Endothelial cell of umbilical vein (primary cell): ENCODE measurements around the gene TMEM119. TPM values are rescaled to one million over a fixed set of nuclear protein-coding genes. Genes with fewer than 3 reads are reported as not detected.

Experiments
- BruUV-seq: library from RNA; stranded (reverse); fragments of 400-500 nt; replicated peaks from 2 replicates; lab custom pipeline; 2021; lab: Mats Ljungman, UMichigan
- CTCF ChIA-PET: fragments of 300-600, 350-600 bp; sonication (Branson Sonifier 250); formaldehyde crosslinking; loops from one replicate; lab custom pipeline; 2021; ENCODE audit warnings: antibody characterized with exemption, inconsistent platforms; lab: Charles Lee
- POLR2A ChIA-PET: fragments of 300-600, 350-600 bp; sonication (Branson Sonifier 250); formaldehyde crosslinking; loops from one replicate; lab custom pipeline; 2021; ENCODE audit warnings: antibody characterized with exemption, inconsistent platforms; lab: Charles Lee
- DNase-seq: peaks from one replicate; pipeline ENCODE4 v3.0.0-alpha.2; 2011; ENCODE audit warnings: low read depth, low spot score
- FAIRE-seq: peaks from 2 replicates; lab custom pipeline; 2011; peaks lifted over from hg19 to GRCh38; lab: Jason Lieb, UNC
- H2AFZ ChIP-seq: 2 replicates; pipeline ENCODE4 v1.6.0; 2012; ENCODE audit warnings: low read depth, low read length, control low read depth, inconsistent platforms
- H3K27ac ChIP-seq: 2 replicates; pipeline ENCODE4 v1.5.1; 2011; ENCODE audit warnings: low read depth, mild to moderate bottlenecking, control low read depth, low read length, moderate library complexity; ENCODE audit not compliant: insufficient read depth
- H3K27me3 ChIP-seq, 2 experiments: 2 replicates each; pipeline versions ENCODE4 v1.6.0 to v1.6.1; 2011; ENCODE audit warnings: low read length in 2 of 2, mixed read lengths in 1 of 2; ENCODE audit not compliant: control insufficient read depth in 2 of 2, insufficient read depth in 2 of 2
- H3K36me3 ChIP-seq, 2 experiments: 2 replicates in 1 of 2; 3 replicates in 1 of 2; pipeline ENCODE4 v1.5.1; 2011; ENCODE audit warnings: low read length in 2 of 2, mild to moderate bottlenecking in 1 of 2, moderate library complexity in 1 of 2; ENCODE audit not compliant: control insufficient read depth in 2 of 2, insufficient read depth in 2 of 2; ENCODE audit errors: extremely low read depth in 1 of 2
- H3K4me1 ChIP-seq: 3 replicates; pipeline ENCODE4 v1.5.1; 2011; ENCODE audit warnings: mild to moderate bottlenecking, low read length; ENCODE audit not compliant: control insufficient read depth, insufficient read depth; ENCODE audit errors: extremely low read depth
- H3K4me2 ChIP-seq: 2 replicates; pipeline ENCODE4 v1.6.1; 2011; ENCODE audit warnings: low read length, control low read depth, mixed read lengths; ENCODE audit not compliant: insufficient read depth
- H3K4me3 ChIP-seq, 3 experiments: fragments of 200-600 bp in 1 of 3; sonication (generic), shearing (Covaris generic) in 1 of 3; replicated peaks in 1 of 3; 2 replicates each; pipeline ENCODE4 v1.5.1; 2011 to 2016; ENCODE audit warnings: control low read depth in 3 of 3, low read length in 3 of 3, mild to moderate bottlenecking in 2 of 3, inconsistent platforms in 1 of 3, low read depth in 1 of 3, moderate library complexity in 1 of 3; ENCODE audit not compliant: insufficient read depth in 1 of 3
- H3K79me2 ChIP-seq: 2 replicates; pipeline ENCODE4 v1.6.0; 2012; ENCODE audit warnings: low read length, inconsistent platforms; ENCODE audit not compliant: control insufficient read depth, insufficient read depth
- H3K9ac ChIP-seq: replicated peaks from 2 replicates; pipeline ENCODE3; 2011; ENCODE audit warnings: low read length, control low read depth; ENCODE audit not compliant: insufficient read depth; ENCODE audit errors: extremely low read depth
- H3K9me1 ChIP-seq: replicated peaks from 3 replicates; pipeline ENCODE4 v1.6.0; 2011; ENCODE audit warnings: mild to moderate bottlenecking, low read length; ENCODE audit not compliant: control insufficient read depth, insufficient read depth; ENCODE audit errors: extremely low read depth
- H3K9me3 ChIP-seq: replicated peaks from 2 replicates; pipeline ENCODE4 v1.5.1; 2012; ENCODE audit warnings: low read length, inconsistent platforms; ENCODE audit not compliant: control insufficient read depth, insufficient read depth
- H4K20me1 ChIP-seq: replicated peaks from 2 replicates; pipeline ENCODE3; 2011; ENCODE audit warnings: mild to moderate bottlenecking, low read length; ENCODE audit not compliant: control insufficient read depth, insufficient read depth; ENCODE audit errors: extremely low read depth
- EZH2 ChIP-seq: IDR thresholded peaks from 2 replicates; pipeline ENCODE4 v1.6.1; 2012; ENCODE audit warnings: borderline replicate concordance, low read depth, mild to moderate bottlenecking, moderate library complexity, low read length, inconsistent platforms; ENCODE audit not compliant: severe bottlenecking
- FOS ChIP-seq: IDR thresholded peaks from 2 replicates; pipeline ENCODE4 v1.6.1; 2011; ENCODE audit warnings: mild to moderate bottlenecking, low read length, moderate library complexity, borderline replicate concordance; ENCODE audit not compliant: insufficient read depth
- GATA2 ChIP-seq: IDR thresholded peaks from 2 replicates; pipeline ENCODE4 v1.7.0; 2011; ENCODE audit warnings: low read depth, mild to moderate bottlenecking, moderate library complexity, mixed read lengths, low read length; ENCODE audit not compliant: insufficient read length, insufficient read depth
- JUN ChIP-seq: IDR thresholded peaks from 2 replicates; pipeline ENCODE4 v1.6.1; 2011; ENCODE audit warnings: borderline replicate concordance, low read depth; ENCODE audit not compliant: insufficient read length, insufficient read depth
- MAX ChIP-seq: IDR thresholded peaks from 2 replicates; pipeline ENCODE4 v1.6.1; 2011; ENCODE audit not compliant: insufficient read depth, insufficient read length
- MYC ChIP-seq: IDR thresholded peaks from one replicate; pipeline ENCODE4 v1.6.1; 2011; ENCODE audit warnings: mild to moderate bottlenecking, low read depth, low read length
- POLR2A ChIP-seq: IDR thresholded peaks from 2 replicates; pipeline ENCODE4 v1.6.1; 2012; ENCODE audit warnings: low read depth, mild to moderate bottlenecking, control low read depth, low read length
- POLR2AphosphoS5 ChIP-seq: IDR thresholded peaks from 2 replicates; pipeline ENCODE4 v1.6.1; 2012; ENCODE audit warnings: low read depth, mild to moderate bottlenecking, control low read depth, low read length, moderate library complexity; ENCODE audit not compliant: insufficient read depth
- dilution Hi-C: fragments of 300-500 bp; cut with MboI; formaldehyde crosslinking; loops from one replicate; pipeline ENCODE4 v1.15.0; 2019; ENCODE audit warnings: low sequenced_read_pairs; ENCODE audit not compliant: extremely low pct_ligation_motif_present
- intact Hi-C: fragments of 100-400 bp; cut with micrococcal nuclease; formaldehyde crosslinking; loops from one replicate; pipeline ENCODE4 v1.10.0; 2022
- polyA plus RNA-seq, 4 experiments: library from polyadenylated mRNA; depleted of rRNA in 3 of 4; stranded (reverse) in 3 of 4; unstranded in 1 of 4; fragments of >200 nt; gene quantifications; 2 replicates each; pipeline versions ENCODE4 v1.2.1 to v1.2.3, GENCODE V29; 2011 to 2012; ENCODE audit warnings: missing spikeins in 1 of 4
- total RNA-seq: library from RNA; stranded (reverse); gene quantifications from 2 replicates; pipeline ENCODE4 v1.2.3, GENCODE V29; 2021
- TF ChIP-seq, protein P1 (sequence below), 2 donors: IDR thresholded peaks; 1 replicate in 1 of 2; 2 replicates in 1 of 2; pipeline ENCODE4 v1.5.1; 2011; ENCODE audit warnings: low read length in 2 of 2, mild to moderate bottlenecking in 2 of 2, moderate library complexity in 2 of 2, control low read depth in 1 of 2, inconsistent platforms in 1 of 2, low read depth in 1 of 2; ENCODE audit not compliant: insufficient read depth in 1 of 2; ENCODE audit errors: extremely low read depth in 1 of 2

TMEM119 gene
- total and polyA plus RNA-seq, 2 donors (not counting 3 experiments of a cell fraction or from before 2014, with no cell fraction given) = not detected

DNA sequence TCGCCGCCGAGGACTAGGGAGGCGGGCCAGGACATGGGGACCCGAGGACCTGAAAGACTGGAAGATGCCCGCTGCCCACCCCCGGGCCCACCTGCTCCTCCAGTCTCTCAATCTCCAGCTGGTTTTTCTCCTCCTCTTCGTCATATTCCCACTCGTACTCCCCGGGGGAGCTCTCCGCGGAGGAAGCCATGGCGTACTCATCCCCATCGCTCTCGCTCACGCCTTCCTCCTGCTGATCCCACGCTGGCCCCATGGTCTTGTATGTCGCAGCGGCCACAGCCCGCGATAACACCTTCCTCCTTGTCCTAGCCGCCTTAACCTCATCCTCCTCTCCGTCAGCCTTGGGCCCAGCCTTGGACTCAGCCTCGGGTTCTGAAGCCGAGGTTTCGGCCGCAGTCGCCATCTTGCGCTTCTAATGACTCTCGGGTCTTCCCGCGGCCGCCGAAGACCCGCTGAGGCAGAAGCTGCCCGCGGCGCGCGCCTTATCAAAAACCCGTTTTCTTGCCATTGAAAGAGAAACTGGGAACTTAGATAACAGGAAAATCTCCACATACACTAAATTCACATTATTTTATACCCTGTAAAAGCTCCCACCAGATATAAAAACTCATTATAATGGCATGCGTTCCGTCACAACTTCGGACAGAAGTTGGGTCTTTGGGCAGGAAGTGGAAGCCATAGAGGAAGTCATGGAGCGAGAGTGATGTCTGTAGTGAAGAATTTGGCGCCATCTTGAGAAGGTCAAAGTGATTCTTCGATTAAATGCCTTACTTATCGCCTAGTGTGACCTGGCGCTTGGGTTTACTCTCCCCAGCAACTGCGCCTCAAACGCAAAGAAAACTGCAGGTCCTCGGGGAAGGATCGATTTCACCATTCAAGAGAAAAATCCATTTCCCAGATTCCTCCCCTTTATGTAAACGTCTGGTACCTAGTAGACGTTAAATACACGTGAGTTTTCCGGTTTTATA, 36.8 kb downstream of the TMEM119 start, which contains the start of gene SART3:
Gene SART3 (minus strand): TSS at position 422 of the 968 bp plus-strand sequence. CDS start 19 bp downstream, at position 403.
- FAIRE-seq (peak; percentile 95), DNase-seq (peak; percentile 96)
- Histone ChIP-seq H3K9me3 (no peaks in the 10 kb centered on the region), H3K27me3 (no peaks in the 10 kb centered on the region), H3K36me3 (peaks cover 0 to 8% of the 10 kb centered on the region in 2 experiments), H3K9ac (peak within 1 kb of the TSS; percentile 74), H3K4me2 (peak within 1 kb of the TSS; percentile 97), H2AFZ (peak within 1 kb of the TSS; percentile 60), H3K79me2 (peaks cover 50% of the 10 kb centered on the region), H4K20me1 (no peaks in the 10 kb centered on the region), H3K27ac (peak within 1 kb of the TSS; percentile 83), H3K4me3 (peak within 1 kb of the TSS; percentile 45 to 95 (median 86)), H3K4me1 (peaks cover 30% of the 10 kb centered on the region), H3K9me1 (no peaks in the 10 kb centered on the region)
- intact Hi-C loops = loop anchor here (1.0 to 5.0 kb wide), 3 partner anchors 46 to 551 kb away; partner anchors contain the start of genes FICD and USP30
- ChIA-PET CTCF (interaction anchor here (0.8 to 2.2 kb wide), 6 partner anchors 8 to 551 kb away, joined by 3 to 17 read pairs (median 4); no protein-coding TSS in a partner anchor), POLR2A (interaction anchor here (1.2 kb wide), 1 partner anchor 292 kb away, joined by 3 read pairs; no protein-coding TSS in a partner anchor)
- dilution Hi-C loops = no loop called here
- BruUV-seq = no TSS peak
- TF ChIP-seq POLR2A (peak; percentile 57), JUN (peak; percentile 9), MAX (no peak), POLR2AphosphoS5 (peak; percentile 29)

DNA sequence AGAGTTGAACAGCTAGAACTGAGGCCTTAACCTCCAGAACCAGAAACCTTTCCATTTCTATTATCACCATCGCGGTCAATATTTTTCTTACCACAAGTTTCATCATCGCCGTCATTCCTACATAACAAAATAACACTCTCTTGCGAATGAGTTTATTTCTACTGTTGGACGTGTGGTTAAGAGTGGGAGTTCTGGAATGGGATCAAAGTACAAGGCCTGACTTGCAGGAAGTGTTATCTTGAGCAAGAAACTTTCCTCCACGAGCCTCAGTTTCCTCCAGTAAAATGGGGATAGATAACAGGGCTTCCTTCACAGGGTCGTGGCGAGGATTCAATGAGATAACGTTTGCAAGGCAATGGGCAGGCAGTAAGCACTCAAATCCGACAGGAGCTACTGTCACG, 37.6 kb downstream of the TMEM119 start:
- H3K27me3 ChIP-seq = no peaks in the 10 kb centered on the region
- TSS peak; percentile 41 for BruUV-seq
- H3K9me3 ChIP-seq = no peaks in the 10 kb centered on the region
- intact Hi-C loops = loop anchor here (5.0 kb wide), 1 partner anchor 552 kb away; no protein-coding TSS in a partner anchor
- peak overlapping the region; percentile 83 for H3K27ac ChIP-seq
- dilution Hi-C loops = no loop called here
- peak overlapping the region; percentile 58 for H2AFZ ChIP-seq
- TF ChIP-seq FOS (no peak), MYC (no peak), MAX (no peak), POLR2A (no peak), GATA2 (no peak), POLR2AphosphoS5 (no peak), EZH2 (no peak), JUN (no peak)
- TF ChIP-seq, protein P1, sequence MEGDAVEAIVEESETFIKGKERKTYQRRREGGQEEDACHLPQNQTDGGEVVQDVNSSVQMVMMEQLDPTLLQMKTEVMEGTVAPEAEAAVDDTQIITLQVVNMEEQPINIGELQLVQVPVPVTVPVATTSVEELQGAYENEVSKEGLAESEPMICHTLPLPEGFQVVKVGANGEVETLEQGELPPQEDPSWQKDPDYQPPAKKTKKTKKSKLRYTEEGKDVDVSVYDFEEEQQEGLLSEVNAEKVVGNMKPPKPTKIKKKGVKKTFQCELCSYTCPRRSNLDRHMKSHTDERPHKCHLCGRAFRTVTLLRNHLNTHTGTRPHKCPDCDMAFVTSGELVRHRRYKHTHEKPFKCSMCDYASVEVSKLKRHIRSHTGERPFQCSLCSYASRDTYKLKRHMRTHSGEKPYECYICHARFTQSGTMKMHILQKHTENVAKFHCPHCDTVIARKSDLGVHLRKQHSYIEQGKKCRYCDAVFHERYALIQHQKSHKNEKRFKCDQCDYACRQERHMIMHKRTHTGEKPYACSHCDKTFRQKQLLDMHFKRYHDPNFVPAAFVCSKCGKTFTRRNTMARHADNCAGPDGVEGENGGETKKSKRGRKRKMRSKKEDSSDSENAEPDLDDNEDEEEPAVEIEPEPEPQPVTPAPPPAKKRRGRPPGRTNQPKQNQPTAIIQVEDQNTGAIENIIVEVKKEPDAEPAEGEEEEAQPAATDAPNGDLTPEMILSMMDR (IDR thresholded peaks at IDR 0.05; ENCODE audit: extremely low read depth in 1 of 2, insufficient read depth in 1 of 2, low read depth in 1 of 2, low read length in 2 of 2) = no peak
- DNase-seq (peak; percentile 43), FAIRE-seq (no peak)
- H3K4me1 ChIP-seq = peaks cover 24% of the 10 kb centered on the region
- peaks cover 0 to 8% of the 10 kb centered on the region in 2 experiments for H3K36me3 ChIP-seq
- H3K79me2 ChIP-seq = peaks cover 57% of the 10 kb centered on the region
- H3K4me2 ChIP-seq = peak overlapping the region; percentile 82
- H3K9me1 ChIP-seq = no peaks in the 10 kb centered on the region
- H4K20me1 ChIP-seq = no peaks in the 10 kb centered on the region
- CTCF ChIA-PET = interaction anchor here (0.8 to 1.6 kb wide), 6 partner anchors 8 to 552 kb away, joined by 3 to 5 read pairs (median 4); no protein-coding TSS in a partner anchor
- H3K9ac ChIP-seq = peak overlapping the region; percentile 74
- POLR2A ChIA-PET = no interaction called here
- peak overlapping the region; percentile 45 to 95 (median 86) for H3K4me3 ChIP-seq
